HUES48 (cell line): ENCODE results near the gene TRMT1.

ENCODE experiments used
- H3K27ac ChIP-seq: one replicate; pipeline ENCODE4 v1.7.0; 2013; ENCODE audit warnings: low read depth, low read length, inconsistent platforms
- H3K27me3 ChIP-seq: 2 replicates; pipeline ENCODE4 v1.6.1; 2013; ENCODE audit warnings: mild to moderate bottlenecking, low read length; ENCODE audit not compliant: control insufficient read depth, insufficient read depth
- H3K36me3 ChIP-seq: 2 replicates; pipeline ENCODE4 v1.6.1; 2013; ENCODE audit warnings: low read length; ENCODE audit not compliant: control insufficient read depth, insufficient read depth
- H3K4me1 ChIP-seq: 2 replicates; pipeline ENCODE4 v1.6.1; 2013; ENCODE audit warnings: mild to moderate bottlenecking, low read length; ENCODE audit not compliant: control insufficient read depth, insufficient read depth
- H3K4me3 ChIP-seq: 2 replicates; pipeline ENCODE4 v1.5.1; 2013; ENCODE audit warnings: mild to moderate bottlenecking, low read depth, low read length
- H3K9ac ChIP-seq: 2 replicates; pipeline ENCODE4 v1.6.1; 2013; ENCODE audit warnings: mild to moderate bottlenecking, low read depth, low read length, moderate library complexity
- H3K9me3 ChIP-seq: 2 replicates; pipeline ENCODE4 v1.6.1; 2013; ENCODE audit warnings: low read length; ENCODE audit not compliant: control insufficient read depth, insufficient read depth

The TRMT1 gene

DNA sequence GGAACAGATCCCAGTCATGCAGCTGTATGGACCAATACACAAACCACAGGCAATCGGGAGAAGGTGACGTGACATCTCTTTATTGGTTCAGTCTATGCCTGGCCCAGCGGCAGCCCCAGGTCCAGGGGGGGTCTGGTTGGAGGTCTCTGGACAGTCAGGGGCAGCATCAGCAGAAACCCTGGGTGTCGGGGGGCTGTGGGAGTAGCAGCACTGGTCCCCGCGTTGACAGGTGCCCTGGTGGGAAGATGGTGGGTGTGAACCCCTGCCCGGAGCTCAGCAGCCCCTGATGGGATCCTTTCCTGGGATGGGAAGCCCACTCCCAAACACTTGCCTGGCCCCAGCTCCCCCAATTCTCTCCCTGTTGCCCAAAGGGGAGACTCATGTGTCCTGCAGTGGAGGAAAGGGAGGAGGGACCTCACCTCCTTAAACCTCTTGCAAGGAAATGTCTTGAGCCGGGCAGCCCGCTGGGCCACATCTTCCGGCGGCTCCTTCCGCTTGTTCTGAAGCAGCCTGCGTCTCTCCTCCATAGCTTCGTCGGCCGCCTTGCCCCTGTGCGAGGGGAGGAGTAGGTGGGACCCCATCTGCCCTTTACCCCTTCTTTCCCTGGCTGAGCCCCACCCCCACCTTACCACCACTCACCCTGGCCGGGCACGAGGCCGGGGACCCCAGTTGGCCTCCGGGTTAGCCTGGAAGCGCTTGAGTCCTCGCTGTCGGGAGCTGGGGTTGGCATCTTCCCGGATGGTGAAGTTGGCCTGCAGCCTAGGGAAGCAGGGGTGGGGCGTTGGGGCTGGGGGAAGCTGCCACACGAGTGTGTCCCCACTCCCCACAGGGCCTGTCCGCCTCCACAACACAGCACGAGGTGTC lies 11.5 kb downstream of the TRMT1 start:
- Histone ChIP-seq H3K27me3 (peaks cover 25% of the 10 kb centered on the region), H3K4me1 (peaks cover 9% of the 10 kb centered on the region), H3K4me3 (no peak overlapping the region), H3K36me3 (peaks cover 21% of the 10 kb centered on the region), H3K9ac (no peak overlapping the region), H3K9me3 (no peaks in the 10 kb centered on the region), H3K27ac (no peak overlapping the region)

DNA sequence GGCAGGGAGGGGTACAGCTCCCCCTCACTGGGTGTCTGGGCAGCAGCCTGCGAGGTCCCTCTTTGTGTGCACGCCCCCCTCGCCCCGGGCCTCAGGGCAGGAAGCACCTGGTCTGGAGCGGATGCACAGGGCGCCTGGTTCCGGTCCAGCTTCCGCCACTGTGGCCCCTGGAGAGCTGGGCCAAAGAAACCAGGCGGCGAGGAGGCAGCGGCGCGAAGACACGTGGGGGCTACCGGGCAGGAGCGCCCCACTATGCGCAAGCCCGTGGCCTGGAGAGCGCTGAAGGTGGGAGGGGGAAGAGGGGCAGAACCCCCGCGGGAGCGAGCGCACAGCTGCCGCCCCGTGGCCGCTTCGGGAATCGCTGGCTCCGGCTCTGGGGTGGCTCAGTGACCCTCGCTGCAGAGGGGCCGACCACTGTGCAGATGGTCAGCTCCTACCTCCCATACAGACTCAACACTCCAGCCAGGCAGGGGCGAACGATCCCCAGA lies 12.1 kb downstream of the TRMT1 start:
- no peak overlapping the region for H3K27ac ChIP-seq
- H3K4me3 ChIP-seq = no peak overlapping the region

DNA sequence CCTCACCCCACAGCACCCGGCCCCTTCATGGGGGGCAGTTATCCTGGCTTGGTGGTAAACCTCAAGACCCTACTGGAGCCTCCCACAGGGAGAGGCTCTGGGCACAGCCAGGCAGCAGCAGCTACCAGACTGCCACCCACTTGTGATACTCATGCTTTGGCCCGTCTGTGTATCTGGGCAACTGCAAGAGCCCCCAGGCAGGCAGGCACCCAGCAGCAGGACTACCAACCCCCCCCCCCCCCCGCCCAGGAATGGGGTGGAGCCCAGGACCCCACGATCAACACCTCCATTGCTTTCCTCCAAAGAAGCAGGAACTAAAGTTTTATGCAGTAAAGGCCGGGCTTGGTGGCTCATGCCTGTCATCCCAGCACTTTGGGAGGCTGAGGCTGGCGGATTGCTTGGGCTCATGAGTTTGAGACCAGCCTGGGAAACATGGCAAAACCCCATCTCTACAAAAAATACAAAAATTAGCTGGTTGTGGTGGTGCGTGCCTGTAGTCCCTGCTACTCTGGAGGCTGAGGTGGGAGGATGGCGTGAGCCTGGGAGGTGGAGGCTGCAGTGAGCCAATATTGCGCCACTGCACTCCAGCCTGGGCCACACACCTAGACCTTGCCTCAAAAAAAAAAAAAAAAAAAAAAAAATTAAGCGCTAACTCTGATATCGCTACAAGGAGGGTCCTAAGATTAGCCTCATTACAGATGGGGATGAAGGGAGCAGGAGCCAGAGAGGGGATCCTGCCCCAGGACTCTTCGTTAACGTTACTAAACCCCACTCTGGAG lies 12.8 kb downstream of the TRMT1 start:
- H3K9me3 ChIP-seq = no peaks in the 10 kb centered on the region
- no peak overlapping the region for H3K4me3 ChIP-seq
- peaks cover 9% of the 10 kb centered on the region for H3K4me1 ChIP-seq

More for the DNA sequence above, 12.1 kb downstream of the TRMT1 start:
- peaks cover 9% of the 10 kb centered on the region for H3K4me1 ChIP-seq
- H3K27me3 ChIP-seq = peaks cover 32% of the 10 kb centered on the region
- no peaks in the 10 kb centered on the region for H3K9me3 ChIP-seq
- H3K36me3 ChIP-seq = peaks cover 15% of the 10 kb centered on the region
- H3K9ac ChIP-seq = no peak overlapping the region

DNA sequence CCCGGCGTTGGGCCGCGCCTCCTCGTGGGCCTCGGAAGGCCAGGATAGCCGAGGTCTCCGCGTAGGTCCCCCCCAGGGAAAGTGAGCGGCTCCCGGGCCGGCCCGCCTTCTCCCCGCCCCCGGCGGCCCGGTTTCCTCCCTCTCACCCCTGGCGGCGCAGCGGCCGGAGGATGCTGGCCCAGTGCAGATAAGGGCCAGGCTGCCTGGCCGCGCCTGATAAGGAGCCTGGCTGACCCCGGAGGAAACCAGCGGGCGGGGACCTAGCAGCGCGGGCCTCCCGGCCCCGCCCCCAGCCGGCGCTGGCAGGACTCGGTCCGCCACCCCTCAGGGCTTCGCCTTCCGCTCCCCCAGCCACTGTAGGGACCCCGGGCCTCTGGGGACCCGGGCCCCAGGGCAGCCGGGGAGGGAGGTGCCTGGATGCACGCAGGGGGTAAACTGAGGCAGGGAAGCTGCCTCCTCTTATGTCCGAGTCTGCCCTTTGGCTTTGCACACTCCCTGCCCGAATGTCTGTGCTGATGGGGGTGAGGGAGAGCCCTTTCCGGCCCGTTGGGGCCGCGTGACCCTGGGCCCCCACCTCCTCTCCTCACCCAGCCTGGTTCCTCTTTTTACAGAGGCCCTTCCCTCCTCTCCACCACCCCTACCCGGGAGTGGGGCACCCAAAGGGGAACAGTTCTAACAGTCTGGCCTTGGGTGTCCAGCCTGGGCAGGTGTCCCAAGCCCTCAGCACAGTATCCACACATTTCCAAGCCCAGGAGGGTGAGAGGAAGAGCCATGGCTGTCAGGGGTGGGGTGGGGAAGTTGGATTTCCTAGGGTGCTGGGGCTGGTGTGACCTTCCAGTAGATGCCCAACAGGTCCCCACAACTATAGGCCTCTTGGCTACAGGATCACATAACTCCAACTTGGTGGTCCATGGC lies 13.6 kb downstream of the TRMT1 start, which contains the start of gene LYL1:
LYL1 (minus strand) TSS at position 193 of the 915 bp plus-strand sequence. CDS start 1,687 bp downstream, outside the sequence.
- Histone ChIP-seq H3K4me1 (peaks cover 9% of the 10 kb centered on the region), H3K4me3 (peak within 1 kb of the TSS; percentile 34; the same call in 1 of the 2 replicates), H3K9ac (no peak within 1 kb of the TSS), H3K27me3 (peaks cover 47% of the 10 kb centered on the region), H3K9me3 (no peaks in the 10 kb centered on the region), H3K36me3 (peaks cover 7% of the 10 kb centered on the region), H3K27ac (no peak within 1 kb of the TSS)

More for the DNA sequence above, 12.8 kb downstream of the TRMT1 start:
- Histone ChIP-seq H3K36me3 (peaks cover 8% of the 10 kb centered on the region), H3K27ac (no peak overlapping the region), H3K27me3 (peaks cover 38% of the 10 kb centered on the region), H3K9ac (no peak overlapping the region)

DNA sequence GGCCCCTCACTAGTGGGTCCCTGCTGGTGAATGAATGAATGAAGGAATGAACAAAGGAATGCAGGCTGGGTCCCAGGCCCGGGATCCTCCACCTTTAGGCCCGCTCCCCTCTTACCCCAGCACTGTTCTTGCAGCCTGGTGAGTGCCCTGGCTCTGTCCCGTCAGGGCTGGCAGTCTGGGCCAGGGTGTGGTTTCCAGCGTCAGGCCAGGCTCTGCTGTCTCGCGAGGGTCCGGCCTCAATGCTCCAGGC lies 14.2 kb downstream of the TRMT1 start:
- Histone ChIP-seq H3K27ac (no peak overlapping the region), H3K9ac (no peak overlapping the region), H3K4me3 (peak overlapping the region; percentile 34; the same call in 1 of the 2 replicates), H3K4me1 (peaks cover 9% of the 10 kb centered on the region), H3K36me3 (peaks cover 3% of the 10 kb centered on the region), H3K9me3 (no peaks in the 10 kb centered on the region), H3K27me3 (peaks cover 53% of the 10 kb centered on the region)

DNA sequence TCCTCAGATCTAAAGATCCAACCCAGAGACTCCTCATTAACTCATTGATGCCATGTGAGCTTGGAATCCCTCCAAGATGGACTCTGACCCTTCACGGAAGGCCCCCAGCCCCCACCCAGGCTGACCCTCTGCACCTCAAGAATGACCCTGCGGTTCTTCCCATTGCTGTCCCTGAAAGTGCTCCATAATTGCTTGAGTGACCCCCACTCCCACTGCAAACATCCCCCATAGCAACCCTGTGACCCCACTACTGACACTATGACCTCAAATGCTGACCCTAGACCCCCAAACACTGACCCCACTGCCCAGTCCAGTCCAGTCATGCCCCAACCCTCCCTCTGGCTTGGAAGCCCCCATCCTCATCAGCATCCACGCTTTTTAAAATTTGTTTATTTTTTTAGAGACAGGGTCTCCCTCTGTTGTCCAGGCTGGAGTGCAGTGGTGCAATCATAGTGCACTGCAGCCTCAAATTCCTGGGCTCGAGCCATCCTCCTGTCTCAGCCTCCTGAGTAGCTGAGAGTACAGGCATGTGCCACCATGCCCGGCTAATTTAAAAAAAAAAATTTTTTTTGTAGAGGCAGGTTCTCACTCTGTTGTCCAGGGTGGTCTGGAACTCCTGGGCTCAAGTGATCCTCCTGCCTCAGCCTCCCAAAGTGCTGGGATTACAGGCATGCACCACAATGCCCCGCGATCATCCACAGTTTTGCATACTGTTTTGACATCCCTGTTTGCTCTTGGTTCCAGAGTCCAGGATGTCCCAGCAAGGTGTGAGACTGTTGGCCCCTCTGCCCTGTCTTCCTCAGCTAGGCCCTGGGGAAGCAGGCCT lies 14.7 kb downstream of the TRMT1 start:
- H3K27ac ChIP-seq = no peak overlapping the region
- H3K4me3 ChIP-seq = peak overlapping the region; percentile 34; the same call in 1 of the 2 replicates
- no peaks in the 10 kb centered on the region for H3K9me3 ChIP-seq
- peaks cover 58% of the 10 kb centered on the region for H3K27me3 ChIP-seq
- no peak overlapping the region for H3K9ac ChIP-seq
- H3K36me3 ChIP-seq = no peaks in the 10 kb centered on the region; the same call in 1 of the 2 replicates
- peaks cover 9% of the 10 kb centered on the region for H3K4me1 ChIP-seq

DNA sequence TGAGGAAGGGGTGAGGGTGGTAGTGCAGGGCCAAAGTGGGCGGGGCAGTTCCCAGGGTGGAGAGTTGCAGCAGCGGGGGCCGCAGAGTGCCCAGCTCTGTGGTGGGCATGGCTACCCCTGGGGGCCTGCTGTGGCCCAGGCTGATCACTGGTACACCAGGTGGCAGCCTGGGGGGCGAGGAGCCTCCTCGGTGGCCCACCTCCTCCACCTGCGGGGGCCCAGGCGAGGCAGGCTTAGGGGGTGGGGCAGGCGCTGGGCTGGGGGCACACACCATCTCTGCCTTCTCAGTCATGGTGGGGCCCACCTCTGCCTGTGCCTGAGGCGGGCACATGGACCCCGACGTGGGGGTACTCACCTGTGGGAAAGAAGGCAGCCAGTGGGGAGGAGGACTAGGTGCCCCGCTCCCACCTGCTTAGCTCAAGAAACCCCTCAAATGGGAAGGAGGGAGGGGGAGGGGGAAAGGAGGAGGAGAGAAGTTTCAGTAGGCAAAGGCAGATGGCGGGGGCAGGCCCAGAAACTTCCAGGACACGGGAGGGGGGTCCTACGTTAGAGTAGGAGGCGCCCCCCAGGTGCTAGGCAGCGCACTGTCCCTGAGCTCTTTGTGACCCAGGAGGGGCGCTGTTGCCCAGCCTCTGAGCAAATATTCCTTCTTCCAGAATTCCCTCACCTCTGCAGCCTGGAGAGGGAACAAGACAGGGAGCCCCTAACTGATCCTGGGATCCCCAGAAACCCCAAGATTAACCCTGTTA lies 15.5 kb downstream of the TRMT1 start:
- H3K36me3 ChIP-seq = no peaks in the 10 kb centered on the region; the same call in 1 of the 2 replicates
- no peaks in the 10 kb centered on the region for H3K9me3 ChIP-seq
- no peak overlapping the region for H3K4me3 ChIP-seq
- peaks cover 64% of the 10 kb centered on the region for H3K27me3 ChIP-seq
- H3K27ac ChIP-seq = no peak overlapping the region
- H3K9ac ChIP-seq = no peak overlapping the region
- H3K4me1 ChIP-seq = peaks cover 10% of the 10 kb centered on the region

DNA sequence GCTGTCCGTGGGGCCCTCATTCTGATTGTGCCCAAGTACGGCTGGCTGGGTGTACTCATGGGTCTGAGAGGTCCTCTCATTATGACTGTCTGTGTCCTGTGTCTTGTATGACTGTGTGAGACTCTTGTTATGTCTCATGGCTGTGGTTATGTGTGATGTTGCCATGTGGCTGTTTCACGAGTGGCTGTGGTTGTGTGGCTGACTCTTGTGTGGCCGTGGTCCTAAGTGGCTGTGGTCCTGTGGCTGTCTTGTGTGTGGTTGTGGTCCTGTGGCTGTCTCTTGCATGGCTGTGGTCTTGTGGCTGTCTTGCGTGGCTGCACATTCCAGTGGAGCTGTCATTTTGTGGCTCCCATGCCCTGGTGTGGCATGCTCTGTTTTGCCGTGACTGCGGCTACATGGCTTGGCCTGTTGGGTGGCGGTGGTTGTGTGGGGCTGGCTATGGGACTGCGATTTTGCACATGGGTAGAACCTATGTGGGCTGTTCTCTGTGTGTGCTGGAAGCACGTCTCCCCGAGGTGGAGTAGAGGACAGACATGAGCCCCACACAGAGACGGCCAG lies 16.4 kb downstream of the TRMT1 start:
- Histone ChIP-seq H3K4me1 (peaks cover 15% of the 10 kb centered on the region), H3K9ac (no peak overlapping the region), H3K27ac (no peak overlapping the region), H3K4me3 (no peak overlapping the region), H3K9me3 (no peaks in the 10 kb centered on the region), H3K36me3 (no peaks in the 10 kb centered on the region; the same call in 1 of the 2 replicates), H3K27me3 (peaks cover 73% of the 10 kb centered on the region)
